ENCODE data around the gene PRR13.
"Not testable (repeated sequence)": the region's sequence is repeated elsewhere in the genome, so short reads cannot be mapped to it uniquely, and the experiment has no call there.

The PRR13 gene

DNA sequence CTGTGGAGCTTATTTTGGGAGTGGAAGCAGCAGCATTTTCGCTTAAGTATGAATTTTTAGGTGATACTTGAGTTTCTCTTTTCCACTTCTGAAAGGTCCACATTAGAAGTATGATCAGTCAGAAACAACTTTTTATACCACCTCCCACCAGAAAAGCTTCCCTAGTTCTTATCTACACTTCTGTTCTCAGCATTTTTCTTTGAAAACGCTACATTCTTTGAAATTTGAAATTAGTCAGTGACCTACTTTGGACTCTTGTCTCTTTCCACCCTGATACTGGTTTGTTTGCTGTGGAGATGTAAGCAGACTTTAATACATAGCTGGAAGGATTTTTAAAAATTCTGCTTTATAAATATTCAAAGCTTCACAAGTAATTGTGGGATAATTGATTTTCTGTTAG is 32.5 kb downstream of the PRR13 start:
- no peak for DNase-seq

DNA sequence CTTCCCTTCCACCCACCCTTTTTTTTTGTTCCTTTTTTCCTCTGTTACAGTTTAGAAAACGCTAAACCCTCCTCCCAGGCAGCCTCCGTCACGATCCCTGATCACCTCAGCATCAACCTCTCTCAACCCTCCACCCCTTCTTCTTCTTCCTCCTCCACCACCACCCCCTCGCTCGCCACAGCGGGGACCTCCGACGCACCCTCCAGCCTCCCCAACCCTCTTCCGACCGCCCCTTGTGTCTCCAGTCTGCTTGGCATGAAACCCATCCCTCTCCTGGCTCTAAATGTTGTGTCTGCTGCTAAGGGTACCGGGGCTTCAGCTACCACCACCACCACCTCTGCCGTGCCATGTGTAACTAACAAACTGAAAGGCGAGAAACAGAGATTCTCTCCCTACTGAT is 33.3 kb downstream of the PRR13 start:
- DNase-seq, result no peak

DNA sequence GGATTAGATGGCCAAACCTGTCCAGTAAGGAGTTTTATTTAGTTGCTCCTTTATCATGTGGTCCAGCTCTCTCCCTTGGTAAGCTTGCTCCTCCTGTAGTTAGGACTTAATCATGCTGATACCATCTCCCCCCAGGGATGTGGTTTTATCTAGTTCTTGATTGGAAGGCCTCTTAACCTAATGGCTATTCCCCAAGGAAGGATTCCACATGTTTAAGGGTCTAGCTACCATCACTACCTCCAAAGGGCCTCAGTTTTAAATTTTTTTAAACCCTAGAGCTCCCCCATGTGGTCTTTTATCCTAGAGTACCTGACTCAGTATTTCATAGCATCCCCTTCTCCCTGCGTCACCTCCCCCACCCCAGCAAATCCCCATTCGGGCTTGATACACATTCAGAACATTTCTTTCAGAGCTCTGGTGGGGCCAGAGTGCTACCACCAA is 35.3 kb downstream of the PRR13 start:
- DNase-seq, result no peak

DNA sequence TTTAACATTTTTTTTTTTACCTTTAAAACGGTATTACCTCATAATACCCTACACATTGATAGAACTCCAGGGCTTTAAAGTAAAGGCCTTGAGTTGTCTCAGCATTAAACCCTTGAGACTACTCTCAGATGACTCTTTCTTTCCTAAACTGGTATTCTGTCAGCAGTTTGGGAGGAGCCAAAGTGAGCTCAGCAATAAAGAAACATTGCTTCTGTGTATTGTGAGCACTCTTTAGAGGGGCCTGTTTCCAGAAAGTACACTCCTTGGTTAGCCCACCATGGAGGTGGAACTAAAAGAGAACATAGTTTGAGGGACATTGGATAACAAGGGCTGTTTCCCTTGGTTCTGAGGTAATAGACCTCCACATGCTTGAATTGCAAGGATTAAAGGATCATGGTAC is 37.3 kb downstream of the PRR13 start:
- no peak for DNase-seq

DNA sequence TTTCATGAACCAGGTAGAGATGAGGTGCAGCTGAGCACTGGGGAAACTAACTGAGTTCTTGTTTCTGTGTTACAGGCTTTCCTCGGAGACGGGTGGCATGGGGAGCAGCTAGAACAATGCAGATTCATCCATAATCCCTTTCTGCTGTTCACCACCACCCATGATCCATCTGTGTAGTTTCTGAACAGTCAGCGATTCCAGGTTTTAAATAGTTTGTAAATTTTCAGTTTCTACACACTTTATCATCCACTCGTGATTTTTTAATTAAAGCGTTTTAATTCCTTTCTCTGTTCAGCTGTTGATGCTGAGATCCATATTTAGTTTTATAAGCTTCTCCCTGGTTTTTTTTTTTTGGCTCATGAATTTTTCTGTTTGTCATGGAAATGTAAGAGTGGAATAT is 37.8 kb downstream of the PRR13 start:
- DNase-seq, result no peak

DNA sequence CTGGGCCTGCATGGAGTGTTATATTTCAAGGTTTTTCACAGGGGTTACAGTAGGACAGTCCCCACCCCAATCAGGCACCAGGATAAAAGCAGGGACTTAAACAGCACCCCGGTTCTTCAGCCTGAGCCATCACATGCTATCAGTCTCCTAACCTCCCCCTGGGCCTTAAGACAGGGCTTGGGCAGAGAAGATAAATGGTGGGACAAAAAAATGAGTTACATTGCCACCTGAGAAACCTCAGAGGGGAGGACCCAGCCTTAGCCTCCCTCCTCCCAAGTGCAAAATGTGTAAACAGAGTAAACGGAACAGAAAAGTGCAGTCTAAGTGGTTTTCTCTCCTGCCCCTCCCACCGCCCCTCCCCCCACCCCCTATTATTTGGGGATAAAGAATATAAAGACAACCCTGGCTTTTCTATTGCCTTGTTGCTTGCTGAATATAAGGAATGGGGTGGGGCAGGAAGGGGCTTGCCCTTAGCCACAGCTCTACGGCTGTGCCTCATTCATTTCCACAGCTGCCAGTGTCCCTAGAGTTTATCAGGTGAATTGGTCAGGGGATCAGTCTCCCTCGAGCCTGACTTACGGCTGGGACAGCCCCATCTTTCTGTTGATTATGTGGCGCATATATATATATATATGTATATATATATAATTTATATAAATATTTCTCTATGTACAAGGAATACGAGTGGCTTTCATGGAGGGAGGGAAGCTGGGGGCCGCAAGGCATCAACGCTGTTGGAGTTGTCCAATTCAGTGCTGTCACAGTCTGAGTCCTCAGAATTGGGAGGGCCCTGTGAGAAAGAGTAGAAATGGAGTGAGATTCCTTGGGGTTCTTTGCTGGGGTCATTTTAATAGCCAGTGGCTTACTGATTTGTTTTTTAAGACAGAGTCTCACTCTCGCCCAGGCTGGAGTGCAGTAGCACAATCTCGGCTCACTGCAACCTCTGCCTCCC is 39.2 kb downstream of the PRR13 start:
- DNase-seq, result no peak

DNA sequence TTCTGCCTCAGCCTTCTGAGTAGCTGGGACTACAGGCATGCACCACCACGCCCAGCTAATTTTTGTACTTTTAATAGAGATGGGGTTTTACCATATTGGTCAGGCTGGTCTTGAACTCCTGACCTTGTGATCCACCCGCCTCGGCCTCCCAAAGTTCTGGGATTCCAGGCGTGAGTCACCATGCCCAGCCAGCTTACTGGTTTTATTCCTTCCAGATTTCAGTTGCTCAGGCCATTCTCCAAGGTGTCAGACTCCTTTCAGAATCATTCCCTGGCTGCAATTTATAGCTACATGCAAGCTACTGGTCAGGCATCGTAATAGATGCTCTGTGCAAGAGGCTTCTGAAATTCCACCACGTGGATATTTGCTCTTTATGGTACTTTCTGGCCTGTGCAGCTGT is 39.9 kb downstream of the PRR13 start:
- not testable (repeated sequence) for DNase-seq

DNA sequence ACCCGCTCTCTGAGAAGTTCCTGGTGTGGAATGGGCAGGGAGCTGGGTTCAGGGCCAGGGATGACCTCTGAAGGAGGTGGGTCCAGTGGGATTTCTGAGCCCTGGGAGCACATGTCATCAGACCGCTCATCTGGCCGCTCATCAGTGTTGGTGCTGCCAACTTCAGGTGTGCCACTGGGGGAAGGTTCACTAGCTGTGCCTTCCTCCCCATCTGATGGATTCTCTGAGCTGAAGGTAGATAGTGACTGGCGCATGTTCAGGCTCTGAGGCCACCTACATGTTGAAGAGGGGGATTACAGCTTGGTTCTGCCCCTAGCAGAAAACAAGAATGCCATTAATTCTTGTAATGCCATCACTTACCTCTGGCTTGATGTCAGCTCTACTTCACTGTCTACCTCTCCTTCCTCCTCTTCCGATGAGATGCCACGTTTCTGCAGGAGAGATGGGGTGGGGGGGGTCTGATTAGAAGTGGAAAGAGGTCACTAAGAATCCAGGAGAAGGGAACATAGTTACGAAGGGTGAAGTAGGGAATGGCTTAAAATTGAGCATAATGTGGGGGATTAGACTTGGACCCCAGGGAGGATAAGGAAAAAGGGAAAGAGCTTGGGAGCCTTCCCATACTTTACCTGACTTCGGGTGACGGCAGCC is 40.5 kb downstream of the PRR13 start:
- DNase-seq, result no peak

DNA sequence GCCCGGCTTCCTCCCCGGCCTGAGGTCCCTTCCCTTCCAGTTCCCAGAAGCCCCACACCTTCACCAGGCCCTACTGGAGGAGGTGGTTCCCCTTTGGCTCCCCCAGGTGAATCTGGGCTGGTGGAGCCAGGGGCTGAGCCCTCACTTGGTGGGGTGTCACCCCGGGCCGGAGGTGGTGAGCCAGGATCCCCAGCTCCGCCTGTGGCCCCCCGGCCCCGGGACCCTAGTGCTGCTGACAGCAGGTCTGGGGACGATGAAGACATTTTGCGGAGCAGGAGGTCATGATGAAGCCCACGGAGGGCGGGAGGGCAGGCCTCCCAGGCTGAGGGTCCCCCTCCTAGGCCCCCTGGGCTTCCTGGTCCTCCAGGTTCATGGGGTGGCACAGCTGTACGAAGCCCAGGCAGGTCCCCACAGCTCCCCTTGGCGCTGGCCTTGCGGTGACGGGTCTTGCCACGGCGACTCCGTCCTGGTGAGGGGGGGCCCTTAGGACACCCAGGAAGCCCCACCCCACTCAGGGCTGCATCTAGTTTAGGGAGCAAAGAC is 41.2 kb downstream of the PRR13 start:
- no peak for DNase-seq

DNA sequence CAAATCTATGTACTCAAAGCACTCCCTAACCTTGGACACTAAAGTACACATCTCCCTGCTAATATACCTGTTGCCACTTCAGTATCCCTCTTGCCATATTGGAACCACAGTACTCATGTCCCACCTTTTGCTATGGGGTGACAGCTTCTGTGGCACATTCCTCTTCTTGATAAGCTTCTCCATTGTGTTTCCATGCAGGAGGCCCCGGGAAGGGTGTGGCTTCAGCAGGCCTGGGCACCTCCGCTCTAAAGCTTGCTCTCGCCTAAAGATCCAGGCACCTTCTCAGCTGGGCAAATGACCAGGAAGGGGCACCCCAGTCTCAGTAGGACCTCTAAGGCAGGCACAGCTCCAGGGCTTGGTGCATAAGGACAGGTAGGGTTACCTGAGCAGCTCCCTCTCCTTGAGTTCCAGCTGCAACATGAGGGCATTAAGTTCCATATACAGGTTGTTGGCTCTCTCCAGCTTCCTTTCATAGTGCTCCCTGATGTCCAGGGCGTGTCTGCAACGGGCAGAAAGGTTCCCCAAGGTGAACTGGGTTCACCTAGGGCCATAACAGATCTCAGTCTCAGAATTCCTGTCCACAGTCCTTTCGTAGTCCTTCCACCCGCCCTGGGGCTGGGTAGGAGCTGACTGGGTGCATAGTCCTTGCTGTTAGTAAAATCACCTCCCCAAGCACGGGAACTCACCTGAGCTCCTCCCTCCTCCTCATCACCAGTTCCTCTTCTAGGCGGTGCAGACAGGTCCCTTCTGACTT is 41.9 kb downstream of the PRR13 start:
- DNase-seq, result no peak

DNA sequence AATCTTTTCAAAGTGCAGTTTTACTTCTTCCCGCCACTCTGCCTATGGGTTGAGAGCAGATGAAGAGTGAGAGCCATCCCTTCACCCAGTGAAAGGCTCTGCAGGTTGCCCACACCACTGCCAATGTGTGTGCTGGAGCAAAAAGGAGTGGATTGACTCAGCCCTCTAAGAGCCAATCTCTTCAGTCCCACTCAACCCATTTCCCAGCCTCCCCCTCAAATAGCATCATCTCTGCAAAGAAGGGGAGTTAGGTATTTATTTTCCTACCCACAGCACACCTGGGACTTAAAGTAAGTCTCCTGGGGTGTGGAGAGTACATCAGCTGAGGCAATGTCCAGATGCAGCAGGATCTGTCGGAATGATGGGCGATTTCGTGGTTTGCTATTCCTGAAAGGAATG is 42.4 kb downstream of the PRR13 start:
- DNase-seq, result no peak

DNA sequence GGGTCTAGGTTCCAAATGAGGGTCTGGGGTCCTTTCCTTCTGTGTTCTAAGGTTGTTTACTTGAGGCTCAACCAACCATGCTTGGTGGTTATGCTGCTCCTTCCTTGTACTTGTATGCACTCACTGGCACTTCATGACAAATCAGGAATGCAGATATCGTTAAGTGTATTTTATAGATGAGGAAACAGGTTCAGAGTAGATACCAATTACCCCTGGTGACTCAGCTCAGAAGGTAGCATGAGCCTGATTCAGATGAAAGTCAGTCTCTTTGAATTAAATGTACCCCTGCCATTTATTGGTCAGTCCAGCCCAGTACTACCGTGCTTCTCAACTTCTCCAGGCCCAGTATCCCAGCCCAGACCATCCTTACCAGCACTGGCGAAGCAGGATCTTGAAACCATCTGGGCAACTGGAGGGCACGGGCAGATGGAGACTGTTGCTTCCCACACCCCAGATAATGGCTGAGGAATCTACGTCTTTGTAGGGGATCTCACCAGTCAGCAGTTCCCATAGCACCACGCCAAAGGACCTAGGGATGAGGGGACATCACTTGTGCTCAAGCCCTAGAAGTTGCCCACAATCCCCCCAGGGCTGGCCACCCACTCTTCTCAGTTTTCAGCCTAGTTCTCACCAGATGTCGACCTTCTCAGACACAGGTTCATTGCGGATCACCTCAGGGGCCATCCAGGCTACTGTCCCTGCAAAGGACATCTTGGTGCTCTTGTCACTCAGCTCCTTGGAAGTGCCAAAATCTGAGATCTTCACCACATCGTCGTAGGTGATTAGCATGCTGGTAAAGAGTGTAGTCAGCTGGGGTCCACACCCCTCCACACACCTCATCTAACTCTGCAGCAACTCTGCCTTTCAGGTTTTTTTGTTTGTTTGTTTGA is 43.4 kb downstream of the PRR13 start:
- no peak for DNase-seq

DNA sequence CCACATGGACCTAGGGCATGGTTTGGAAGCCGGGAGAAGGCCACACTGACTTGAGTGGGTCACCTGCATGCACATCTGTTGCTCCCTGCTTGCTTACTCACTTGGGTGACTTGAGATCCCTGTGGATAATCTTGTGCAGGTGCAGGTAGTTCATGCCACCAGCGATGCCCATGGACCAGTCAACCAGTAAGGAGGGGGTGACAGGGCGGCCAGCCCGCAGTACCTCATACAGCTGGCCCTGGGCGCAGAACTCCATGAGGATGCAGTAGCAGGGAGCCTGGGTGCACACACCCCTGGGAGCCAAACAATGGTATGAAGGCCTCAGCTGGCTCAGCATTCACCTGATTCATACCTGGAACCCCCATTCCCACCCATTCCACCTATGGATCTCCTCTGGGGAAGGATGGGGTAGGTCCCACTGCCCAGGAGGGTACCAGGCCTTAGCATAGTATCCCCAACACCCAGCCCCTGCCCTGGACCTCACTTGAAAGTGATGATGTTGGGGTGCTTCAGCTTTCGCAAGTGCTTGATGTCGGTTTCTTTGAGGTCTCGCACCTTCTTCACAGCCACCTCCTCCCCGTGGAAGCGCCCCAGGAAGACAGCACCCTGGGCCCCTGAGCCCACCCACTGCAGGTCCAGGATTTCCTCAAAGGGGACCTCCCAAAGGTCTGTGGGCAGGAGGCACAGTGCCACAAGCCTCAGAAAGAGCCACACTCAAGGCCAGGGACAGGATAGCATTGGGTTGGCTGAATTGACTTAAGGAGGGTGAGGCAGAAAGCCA is 44.6 kb downstream of the PRR13 start:
- DNase-seq, result no peak

DNA sequence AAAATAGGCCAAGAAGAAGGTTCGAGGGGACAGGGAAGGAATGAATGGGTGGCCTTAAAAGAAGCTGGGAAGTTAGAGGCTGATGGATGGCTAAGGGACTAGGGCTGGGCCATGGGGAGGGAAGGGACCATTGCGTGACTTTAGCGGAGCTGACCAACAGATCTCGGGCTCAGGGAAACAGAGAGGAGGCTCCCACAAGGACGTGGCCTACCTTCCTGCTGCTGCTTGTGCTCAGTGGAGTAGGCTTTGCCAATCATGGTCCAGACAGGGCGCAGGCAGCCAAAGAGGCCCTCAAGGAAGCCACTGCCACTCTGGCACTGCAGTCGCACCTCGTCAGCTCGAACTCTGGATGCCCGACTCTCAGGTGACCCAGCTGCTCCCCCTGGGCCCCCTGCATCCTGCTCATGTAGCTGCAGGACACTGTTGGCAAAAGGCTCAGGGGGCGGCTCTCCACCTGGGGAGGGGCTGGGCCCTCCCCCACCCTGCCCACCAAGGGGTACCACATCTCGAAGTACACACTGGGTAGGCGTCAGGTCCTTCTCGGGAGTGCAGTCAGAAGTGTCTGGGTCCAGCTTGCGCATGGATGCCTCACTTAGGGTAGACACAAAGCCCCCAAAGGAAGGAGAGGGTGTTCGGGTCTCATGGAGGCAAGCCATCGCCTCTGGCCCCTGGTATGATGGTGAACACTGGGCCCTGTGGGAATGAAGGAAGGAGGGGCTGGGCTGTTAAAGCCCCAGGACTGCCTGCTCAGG is 45.4 kb downstream of the PRR13 start:
- DNase-seq, result no peak

DNA sequence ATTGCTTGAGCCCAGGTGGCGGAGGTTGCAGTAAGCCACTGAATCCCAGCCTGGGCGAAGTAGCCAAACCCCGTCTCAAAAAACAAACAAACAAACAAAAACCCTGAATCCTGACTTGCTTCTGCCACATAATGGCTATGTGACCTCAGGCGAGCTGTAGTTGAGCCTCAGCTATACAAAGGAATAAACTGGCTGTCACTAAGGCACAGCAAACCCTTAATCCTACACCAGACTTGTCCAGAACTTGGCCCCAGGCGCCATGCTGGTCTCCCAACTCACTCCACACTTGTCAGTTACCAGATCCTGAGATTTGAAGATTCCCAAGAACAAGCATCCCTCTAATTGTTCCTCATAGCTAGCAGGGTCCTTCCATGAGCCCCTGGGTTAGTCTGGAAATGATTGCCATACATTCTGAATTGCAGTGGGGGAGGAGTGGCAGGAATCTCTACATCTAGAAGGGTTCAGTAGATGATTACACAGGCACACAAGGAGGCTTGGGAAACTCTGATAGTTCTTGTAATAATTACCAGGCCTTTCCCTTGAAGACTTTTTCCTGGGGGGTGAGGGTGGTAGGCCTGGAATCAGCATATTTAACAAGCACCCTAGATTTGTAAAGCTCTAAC is 47.8 kb downstream of the PRR13 start:
- no peak for DNase-seq

DNA sequence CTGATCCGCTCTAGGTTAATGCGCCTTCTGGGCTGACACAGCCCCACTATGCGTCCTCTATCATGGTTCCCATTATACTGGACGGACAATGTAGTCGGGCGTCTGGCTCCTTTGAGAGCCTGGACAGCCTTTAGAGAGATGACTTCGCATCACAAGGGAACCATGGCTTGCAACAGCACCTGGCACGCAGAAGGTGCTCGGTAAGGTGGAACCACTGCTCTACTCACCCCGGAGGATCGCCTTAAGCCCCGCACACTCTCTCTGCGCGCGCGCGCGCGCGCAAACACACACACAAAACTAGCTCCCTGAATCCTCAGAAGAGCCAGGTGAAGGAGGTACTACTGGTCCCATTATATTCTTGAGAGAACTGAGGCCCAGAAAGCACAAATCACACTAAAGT is 50.7 kb downstream of the PRR13 start:
- DNase-seq, result no peak

DNA sequence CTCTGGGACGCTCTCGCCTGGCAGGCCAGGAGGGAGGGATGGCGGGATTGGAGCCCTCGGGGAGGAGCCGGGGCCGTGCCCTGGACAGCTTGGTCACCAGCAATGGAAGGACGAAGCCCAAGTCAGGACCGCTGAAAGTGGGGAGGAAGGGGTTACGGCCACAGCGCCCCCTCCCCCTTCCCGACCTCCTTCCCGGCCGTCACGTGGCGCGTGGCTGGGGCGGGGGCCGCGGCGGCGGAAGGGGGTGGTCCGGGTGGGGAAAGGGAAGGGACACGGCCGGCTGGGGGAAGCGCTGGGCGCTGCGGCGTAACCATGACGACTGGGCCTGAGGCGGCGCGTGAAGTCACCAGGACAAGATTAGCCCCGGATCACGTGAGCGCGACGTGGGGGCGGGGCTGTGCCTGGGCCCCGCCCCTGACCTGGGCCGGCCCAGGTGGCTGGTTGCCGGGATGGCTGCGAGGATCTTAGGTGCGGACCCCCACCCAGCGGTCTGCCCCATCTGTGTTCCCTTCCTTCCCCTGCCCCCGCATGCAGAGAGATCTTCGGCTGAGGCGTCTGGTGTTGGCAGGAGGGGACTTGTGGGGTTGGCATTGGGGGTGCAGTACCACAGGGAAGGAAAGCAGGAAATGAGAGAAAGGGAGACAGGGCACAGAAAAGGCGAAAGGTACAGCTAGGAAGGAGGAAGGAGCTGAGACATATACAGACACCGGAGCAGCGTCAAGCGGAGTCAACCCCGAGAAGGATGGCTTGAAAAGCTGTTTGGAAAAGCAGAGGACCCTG is 51.5 kb downstream of the PRR13 start:
- DNase-seq, result peak; percentile 97

DNA sequence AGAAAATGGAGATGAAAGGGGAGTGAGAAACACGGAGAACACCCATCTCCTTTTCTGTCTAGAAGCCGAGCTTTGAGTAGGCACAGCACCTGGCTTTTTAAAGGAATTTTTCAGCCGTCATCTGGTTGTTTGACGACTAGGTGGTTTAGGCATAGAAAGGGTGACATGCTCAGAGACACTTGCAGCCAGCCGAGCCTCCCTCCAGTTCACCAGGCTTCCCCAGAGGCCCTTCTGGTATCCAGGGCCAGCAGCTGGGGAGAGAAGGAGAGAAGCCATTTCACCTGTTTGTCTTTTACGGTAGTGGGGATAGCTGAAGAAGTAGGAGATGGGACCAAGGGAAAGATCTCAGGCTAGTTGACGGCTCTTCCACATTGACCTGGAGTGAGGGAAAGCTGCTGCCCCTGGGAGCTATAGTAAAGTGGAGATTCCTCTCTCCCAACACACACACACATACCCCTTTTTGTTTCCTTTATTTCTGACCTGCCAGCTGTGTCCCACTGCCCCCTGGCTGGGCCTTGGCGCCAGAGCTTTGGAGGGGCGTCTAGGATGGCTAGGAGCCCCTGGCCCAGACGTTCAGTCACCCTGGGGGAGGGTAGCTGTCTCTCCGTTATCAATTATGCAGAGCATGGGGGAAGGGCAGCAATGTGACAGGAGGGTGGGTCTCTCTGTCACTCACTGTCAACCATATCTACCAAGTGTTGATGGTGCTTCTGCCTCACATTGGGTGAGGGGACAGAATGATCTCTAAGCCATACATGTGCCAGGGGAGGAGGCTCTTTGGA is 52.3 kb downstream of the PRR13 start:
- peak; percentile 36 for DNase-seq
